ENCODE data around the gene RPL13. TPM values are rescaled to one million over a fixed set of nuclear protein-coding genes. Genes with fewer than 3 reads are reported as not detected.

Gene RPL13
- total RNA-seq (ENCODE audit: low replicate concordance), result 1,914 and 5,602 TPM in 2 replicates

GRCh38 chr16:89560378-89561141, at the start of gene RPL13:
RPL13 (plus strand) TSS chr16:89560682; CDS start chr16:89560960, 278 bp downstream.
- DNase-seq (ENCODE audit: low spot score), result peak; percentile 98
- H3K36me3 ChIP-seq, result peaks cover 3% of the 10 kb centered on the region
- no peaks in the 10 kb centered on the region for H3K27me3 ChIP-seq
- peak within 1 kb of the TSS; percentile 90 for H3K27ac ChIP-seq
- no peaks in the 10 kb centered on the region for H3K9me3 ChIP-seq (ENCODE audit: low read depth)
- Mint-ChIP-seq H3K9me3 (no peaks in the 10 kb centered on the region), H3K27ac (peak within 1 kb of the TSS; percentile 95), H3K4me1 (peaks cover 40% of the 10 kb centered on the region), H3K27me3 (ENCODE audit: insufficient read depth, low read depth) (peaks cover 10% of the 10 kb centered on the region), H3K4me3 (peak within 1 kb of the TSS; percentile 95), H3K36me3 (peaks cover 20% of the 10 kb centered on the region)
- peaks cover 35% of the 10 kb centered on the region for H3K79me2 ChIP-seq (ENCODE audit: low read depth)
- peak within 1 kb of the TSS; percentile 97 for H3K9ac ChIP-seq
- no peak for TF ChIP-seq CTCF (IDR thresholded peaks at IDR 0.05)
- TF ChIP-seq EZH2phosphoT487 (IDR thresholded peaks at IDR 0.05), result no peak
- TF ChIP-seq EZH2 (IDR thresholded peaks at IDR 0.05), result peak; percentile 30
- H2AFZ ChIP-seq (replicated peaks), result peak within 1 kb of the TSS; percentile 60
- peaks cover 33% of the 10 kb centered on the region for H3K4me1 ChIP-seq
- peak within 1 kb of the TSS; percentile 99 for H3K4me2 ChIP-seq
- peaks cover 72% of the 10 kb centered on the region for H3F3A ChIP-seq (ENCODE audit: low read depth)
- H4K20me1 ChIP-seq (ENCODE audit: low read depth), result peaks cover 51% of the 10 kb centered on the region
- H3K4me3 ChIP-seq, result peak within 1 kb of the TSS; percentile 76

- H3K79me2 ChIP-seq (ENCODE audit: low read depth), result peaks cover 57% of the 10 kb centered on the region
- H2AFZ ChIP-seq (replicated peaks), result no peak overlapping the region
- peaks cover 7% of the 10 kb centered on the region for H3K27me3 ChIP-seq
- Mint-ChIP-seq H3K36me3 (peaks cover 11% of the 10 kb centered on the region), H3K4me1 (peaks cover 10% of the 10 kb centered on the region), H3K27me3 (ENCODE audit: insufficient read depth, low read depth) (peaks cover 6% of the 10 kb centered on the region), H3K4me3 (peak overlapping the region; percentile 18), H3K27ac (no peak overlapping the region), H3K9me3 (no peaks in the 10 kb centered on the region)
- DNase-seq (ENCODE audit: low spot score), result no peak
- H4K20me1 ChIP-seq (ENCODE audit: low read depth), result peaks cover 39% of the 10 kb centered on the region
- H3K9ac ChIP-seq, result no peak overlapping the region
- H3K4me2 ChIP-seq, result no peak overlapping the region
- no peak for TF ChIP-seq EZH2 (IDR thresholded peaks at IDR 0.05)
- no peak for TF ChIP-seq CTCF (IDR thresholded peaks at IDR 0.05)
- TF ChIP-seq EZH2phosphoT487 (IDR thresholded peaks at IDR 0.05), result no peak
- peaks cover 13% of the 10 kb centered on the region for H3K4me1 ChIP-seq
- peaks cover 14% of the 10 kb centered on the region for H3F3A ChIP-seq (ENCODE audit: low read depth)
- peaks cover 3% of the 10 kb centered on the region for H3K36me3 ChIP-seq
- no peak overlapping the region for H3K27ac ChIP-seq
- H3K9me3 ChIP-seq (ENCODE audit: low read depth), result no peaks in the 10 kb centered on the region
- H3K4me3 ChIP-seq, result no peak overlapping the region
These were observed 49.1 kb upstream of the RPL13 start for GRCh38 chr16:89511374-89511773.

- Histone ChIP-seq H3K36me3 (peaks cover 3% of the 10 kb centered on the region), H4K20me1 (ENCODE audit: low read depth) (peaks cover 36% of the 10 kb centered on the region), H3K9ac (no peak overlapping the region), H2AFZ (replicated peaks) (no peak overlapping the region), H3K4me3 (no peak overlapping the region), H3K79me2 (ENCODE audit: low read depth) (peaks cover 50% of the 10 kb centered on the region), H3K27ac (no peak overlapping the region), H3F3A (ENCODE audit: low read depth) (peaks cover 11% of the 10 kb centered on the region), H3K27me3 (no peaks in the 10 kb centered on the region), H3K4me1 (peaks cover 7% of the 10 kb centered on the region), H3K4me2 (no peak overlapping the region), H3K9me3 (ENCODE audit: low read depth) (no peaks in the 10 kb centered on the region)
- no peak for TF ChIP-seq CTCF (IDR thresholded peaks at IDR 0.05)
- TF ChIP-seq EZH2phosphoT487 (IDR thresholded peaks at IDR 0.05), result no peak
- TF ChIP-seq EZH2 (IDR thresholded peaks at IDR 0.05), result no peak
- DNase-seq (ENCODE audit: low spot score), result no peak
- Mint-ChIP-seq H3K4me3 (no peak overlapping the region), H3K27ac (no peak overlapping the region), H3K4me1 (peaks cover 13% of the 10 kb centered on the region), H3K9me3 (peaks cover 2% of the 10 kb centered on the region), H3K36me3 (peaks cover 17% of the 10 kb centered on the region), H3K27me3 (ENCODE audit: insufficient read depth, low read depth) (peaks cover 6% of the 10 kb centered on the region)
These were observed 48.0 kb upstream of the RPL13 start for GRCh38 chr16:89512453-89512852.

Data from neural progenitor cell (in vitro differentiated cells).